Stimulated activated naive CD8-positive, alpha-beta T cell treated with anti-CD3 and anti-CD28 coated beads, Interleukin-15, Interleukin-2, amounts not matched to agents 100 U/mL and 50 U/mL, for 24 hours (primary cell): Measurements from ENCODE around the gene LARGE2.

ENCODE experiments used
- ATAC-seq: fragments of 150-1000 bp; cut with Tn5 transposase; one replicate; pipeline ENCODE4 v1.10.0; 2021
- DNase-seq: peaks from one replicate; pipeline ENCODE4 v3.0.0; 2021

LARGE2 gene

GRCh38 chr11:45922425-45923082, at the start of gene LARGE2:
TSS of gene LARGE2 (plus strand) at chr11:45922656. CDS start at chr11:45922883, 227 bp downstream.
- DNase-seq = no peak
- no peak for ATAC-seq

DNA sequence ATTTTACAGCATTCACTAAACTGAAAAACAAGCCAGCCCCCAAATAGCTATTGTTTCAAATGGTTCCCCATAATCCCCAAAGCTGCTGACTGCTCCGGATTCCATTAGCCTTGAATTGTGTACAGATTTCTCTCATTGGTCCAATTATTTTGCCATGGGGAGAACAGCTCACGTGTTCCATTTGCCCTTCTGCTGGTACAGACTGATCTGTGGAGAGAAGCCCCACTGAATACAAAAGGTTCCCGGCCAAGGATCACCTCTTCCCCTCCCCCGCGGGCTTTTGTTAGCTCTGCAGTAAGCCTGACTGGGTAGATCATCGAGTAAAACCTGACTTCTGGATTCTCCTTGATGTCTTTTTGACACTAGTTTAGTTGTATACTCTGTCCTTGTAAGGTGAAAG, 46.1 kb upstream of the LARGE2 start:
- ATAC-seq = no peak
- no peak for DNase-seq

DNA sequence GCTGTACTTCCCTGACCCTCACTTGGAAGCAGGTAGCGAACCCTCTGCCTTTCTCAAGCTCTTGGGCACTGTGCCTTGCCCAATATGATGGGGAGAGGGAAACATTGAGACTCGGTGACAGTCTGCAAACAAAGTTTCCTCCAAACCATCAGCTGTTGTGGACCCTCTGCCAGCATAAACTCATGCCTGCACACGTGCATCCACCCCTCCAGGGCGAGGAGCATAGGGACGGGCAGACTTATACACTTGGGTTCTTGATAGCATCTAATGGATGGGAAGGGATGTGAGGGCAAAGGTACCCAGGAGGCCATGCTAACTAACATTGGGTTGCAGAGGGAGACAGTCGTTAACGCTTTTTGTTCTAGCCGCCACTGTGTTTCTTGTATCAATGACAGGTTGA, 45.2 kb upstream of the LARGE2 start:
- DNase-seq (no peak), ATAC-seq (no peak)

- no peak for ATAC-seq
- DNase-seq = no peak
Measured at GRCh38 chr11:45877845-45878244, 44.6 kb upstream of the LARGE2 start.

DNA sequence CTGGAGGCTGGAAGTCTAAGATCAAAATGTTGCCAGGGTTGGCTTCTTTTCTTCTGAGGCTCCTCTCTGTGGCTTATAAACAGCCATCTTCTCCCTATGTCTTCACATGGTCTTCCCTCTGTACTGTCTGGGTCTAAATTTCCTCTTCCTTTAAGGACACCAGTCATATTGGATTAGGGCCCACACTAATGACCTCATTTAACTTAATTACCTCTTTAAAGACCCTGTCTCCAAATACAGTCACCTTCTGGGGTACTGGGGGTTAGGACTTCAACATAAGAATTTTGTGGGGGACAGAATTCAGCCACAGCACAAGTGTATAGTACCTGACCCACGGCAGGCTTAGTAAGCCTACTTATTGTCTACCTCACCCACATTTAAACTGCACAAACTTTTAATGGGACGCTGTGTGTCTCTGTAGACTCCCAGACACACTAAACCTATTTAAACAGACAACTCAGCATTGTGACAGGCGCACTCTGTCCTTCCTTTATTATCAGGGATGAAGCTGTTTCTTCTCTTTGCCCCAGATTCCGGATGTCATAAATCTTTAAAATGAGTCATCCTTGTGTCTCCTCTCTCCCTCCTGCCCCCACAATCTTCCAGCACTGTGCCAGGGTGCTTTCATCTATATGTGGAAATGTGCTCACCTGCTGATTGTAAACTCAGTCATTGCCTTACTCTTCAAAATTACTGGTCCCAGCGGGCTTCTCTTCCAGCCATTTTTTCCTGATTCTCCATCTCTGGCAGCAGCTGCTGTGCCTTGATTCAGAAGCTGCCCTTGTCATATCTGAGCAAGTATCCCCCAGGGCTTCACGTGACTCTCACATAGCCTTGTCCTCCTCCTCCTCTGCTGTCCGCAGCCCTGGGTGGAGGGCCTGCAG, 42.4 kb upstream of the LARGE2 start:
- no peak for ATAC-seq

GRCh38 chr11:45880772-45881570, 41.5 kb upstream of the LARGE2 start:
- DNase-seq = no peak
- ATAC-seq = no peak

More for the DNA sequence above, 42.4 kb upstream of the LARGE2 start:
- no peak for DNase-seq

- no peak for ATAC-seq
- no peak for DNase-seq
Measured at GRCh38 chr11:45881708-45882368, 40.6 kb upstream of the LARGE2 start.

DNA sequence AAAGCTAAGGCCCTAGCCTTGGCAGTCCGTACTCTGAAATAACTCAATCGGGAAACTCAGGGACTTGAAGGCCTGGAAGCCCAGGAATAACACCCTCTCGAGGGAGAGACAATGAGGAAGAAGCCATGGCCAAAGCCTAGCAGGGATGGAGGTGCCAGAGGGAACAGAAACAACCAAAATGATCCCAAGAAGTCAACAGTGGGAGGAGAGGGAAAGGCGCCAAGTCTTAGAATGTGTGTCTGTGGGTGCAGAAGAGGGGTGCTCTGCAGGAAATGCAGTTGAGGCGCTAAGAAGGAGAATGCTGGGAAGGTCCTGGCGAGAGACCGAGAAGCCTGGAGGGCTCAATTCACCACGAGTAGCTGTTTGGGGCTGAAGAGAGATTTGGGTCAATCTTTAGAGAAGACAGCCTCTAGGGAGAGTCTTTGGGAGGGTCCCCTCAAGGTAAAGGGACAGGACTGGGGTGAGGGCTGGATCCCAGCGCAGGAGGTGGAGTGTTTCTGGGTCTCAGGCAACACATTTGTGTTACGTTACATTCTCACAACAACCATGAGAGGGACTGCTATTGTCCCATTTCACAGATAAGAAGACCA, 37.8 kb upstream of the LARGE2 start:
- no peak for DNase-seq

GRCh38 chr11:45885274-45885920, 37.1 kb upstream of the LARGE2 start, which contains the start of gene MAPK8IP1:
TSS of gene MAPK8IP1 (plus strand) at chr11:45885651. CDS start at chr11:45885821, 170 bp downstream.
- ATAC-seq (peak; percentile 71), DNase-seq (peak; percentile 65)

More for the DNA sequence above, 37.8 kb upstream of the LARGE2 start:
- no peak for ATAC-seq

DNA sequence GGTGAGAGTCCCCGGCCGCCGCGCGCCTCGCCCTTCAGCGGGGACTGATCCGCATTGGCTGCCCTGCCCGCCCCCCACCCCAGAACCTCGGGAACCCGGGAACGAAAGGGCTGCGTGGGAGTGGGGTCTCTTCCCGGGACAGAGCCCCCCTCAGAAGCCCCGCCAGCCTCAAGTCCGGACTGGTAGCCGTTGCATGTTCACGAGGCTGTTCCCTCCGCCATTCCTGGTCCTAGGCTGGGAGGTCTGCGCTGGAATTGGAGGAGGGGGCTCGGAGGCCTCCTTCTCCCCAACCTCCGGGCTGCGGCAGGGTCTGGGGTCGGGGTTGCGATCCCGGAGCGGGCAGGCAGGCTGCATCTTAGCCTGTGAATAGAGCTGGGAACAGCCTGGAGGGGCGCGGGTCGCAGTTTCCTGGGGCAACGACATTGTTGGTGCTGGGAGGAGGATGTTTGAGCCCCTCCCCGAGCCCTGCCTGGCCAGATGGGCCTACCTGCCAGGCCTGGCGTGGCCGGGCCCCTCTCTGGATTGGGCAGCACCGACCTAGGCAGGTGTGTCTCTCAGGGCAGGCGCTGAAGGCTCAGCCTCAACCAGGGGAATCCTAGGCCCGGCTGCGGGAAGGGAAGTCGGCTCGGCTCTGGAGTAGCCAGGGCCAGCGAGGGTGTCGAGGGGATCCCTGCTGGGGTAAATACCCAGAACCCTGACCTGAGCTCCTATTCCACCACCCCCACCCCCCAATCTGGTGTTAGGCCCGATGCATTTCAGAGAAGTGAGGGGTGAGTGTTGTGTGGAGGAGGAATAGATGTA, 36.3 kb upstream of the LARGE2 start:
- no peak for DNase-seq

GRCh38 chr11:45886816-45887520, 35.5 kb upstream of the LARGE2 start:
- no peak for ATAC-seq

More for the DNA sequence above, 36.3 kb upstream of the LARGE2 start:
- no peak for ATAC-seq

DNA sequence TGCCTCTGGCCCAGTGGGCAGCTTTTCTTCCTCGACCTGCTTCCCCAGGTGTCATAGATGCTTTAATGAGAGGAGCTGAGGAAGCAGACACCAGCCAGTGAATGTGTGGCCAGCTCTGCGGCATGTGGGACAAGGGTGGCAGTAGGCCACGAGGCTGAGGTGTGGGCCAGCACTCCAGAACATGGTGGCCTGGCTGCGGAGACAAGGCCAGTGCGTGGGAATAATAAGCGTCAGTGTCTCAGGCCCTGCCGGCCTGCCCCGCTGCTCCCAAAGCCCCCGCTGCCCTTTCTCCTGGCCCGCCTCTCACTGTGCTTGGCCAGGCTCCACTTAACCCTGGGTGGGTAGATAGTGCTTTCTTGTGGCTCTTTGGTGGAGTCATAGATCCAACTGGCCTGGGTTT, 34.9 kb upstream of the LARGE2 start:
- no peak for ATAC-seq
- no peak for DNase-seq

More at GRCh38 chr11:45886816-45887520, 35.5 kb upstream of the LARGE2 start:
- no peak for DNase-seq

- DNase-seq (no peak), ATAC-seq (no peak)
Measured at GRCh38 chr11:45889555-45889954, 32.9 kb upstream of the LARGE2 start.

DNA sequence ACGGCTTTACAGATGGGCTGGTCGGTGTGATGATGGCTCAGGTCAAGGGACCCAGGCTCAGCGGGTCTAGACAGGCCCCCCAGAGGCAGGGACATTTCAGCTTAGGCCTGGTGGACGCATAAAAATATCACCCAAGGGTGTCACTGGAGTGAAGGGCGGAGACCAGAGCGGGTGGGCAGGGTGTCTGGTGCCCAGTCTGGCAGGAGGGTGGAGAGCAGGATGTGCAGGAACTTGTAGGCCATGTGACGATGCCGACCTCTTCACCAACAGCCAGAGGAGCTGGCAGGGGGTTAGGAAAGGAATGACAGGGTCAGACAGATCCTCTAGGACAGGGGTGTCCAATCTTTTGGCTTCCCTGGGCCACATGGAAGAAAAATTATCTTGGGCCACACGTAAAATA, 32.5 kb upstream of the LARGE2 start:
- no peak for DNase-seq
- ATAC-seq = no peak

DNA sequence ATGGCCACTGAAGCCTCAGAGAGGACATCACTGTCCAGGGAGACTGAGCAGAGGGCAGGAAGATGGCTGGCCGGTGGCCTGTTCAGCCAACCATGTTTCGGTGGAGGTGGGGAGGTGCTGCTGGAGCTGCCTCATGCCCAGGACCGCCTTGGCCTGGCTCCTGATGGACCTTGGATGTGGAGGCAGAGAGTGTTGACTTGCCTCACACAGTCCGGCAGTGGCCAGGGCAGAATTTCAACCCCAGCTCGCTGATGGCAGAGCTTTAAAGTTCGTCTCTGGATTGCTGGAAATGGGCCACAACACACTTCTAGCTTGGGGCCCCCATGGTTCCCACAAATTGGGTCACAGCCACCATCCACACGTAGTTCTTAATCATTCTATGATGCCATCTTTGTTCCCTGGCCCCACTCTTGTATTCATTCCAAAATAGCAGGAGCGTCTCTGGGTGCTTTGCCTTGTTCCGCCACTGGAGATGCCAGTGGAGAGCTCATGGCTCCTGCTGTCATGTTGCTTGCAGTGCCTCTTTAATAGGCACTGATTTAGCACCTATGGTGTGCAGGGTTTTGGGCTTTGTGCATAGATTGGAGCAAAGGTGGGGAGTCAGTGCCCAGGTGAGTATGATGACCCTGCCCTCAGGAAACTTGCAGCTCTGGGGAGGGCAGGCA, 31.4 kb upstream of the LARGE2 start:
- ATAC-seq (no peak), DNase-seq (no peak)

GRCh38 chr11:45892856-45893255, 29.6 kb upstream of the LARGE2 start:
- DNase-seq (no peak), ATAC-seq (no peak)

- DNase-seq (no peak), ATAC-seq (no peak)
Measured at GRCh38 chr11:45894555-45895247, 27.8 kb upstream of the LARGE2 start.

GRCh38 chr11:45895553-45896259, 26.8 kb upstream of the LARGE2 start:
- ATAC-seq (no peak), DNase-seq (no peak)
